NCI-H1930 (cell line): ENCODE data around the gene H2BK1.

Source experiments
- DNase-seq, 2 experiments: peaks; one replicate each; lab custom pipeline; 2025; lab: John Stamatoyannopoulos, UW

Gene H2BK1

GRCh38 chr7:151210087-151210854 lies at the start of gene H2BK1:
Gene H2BK1, minus strand, starts transcription at chr7:151210488. Its CDS starts 170 bp downstream, at chr7:151210318.
- DNase-seq, result no peak

DNA sequence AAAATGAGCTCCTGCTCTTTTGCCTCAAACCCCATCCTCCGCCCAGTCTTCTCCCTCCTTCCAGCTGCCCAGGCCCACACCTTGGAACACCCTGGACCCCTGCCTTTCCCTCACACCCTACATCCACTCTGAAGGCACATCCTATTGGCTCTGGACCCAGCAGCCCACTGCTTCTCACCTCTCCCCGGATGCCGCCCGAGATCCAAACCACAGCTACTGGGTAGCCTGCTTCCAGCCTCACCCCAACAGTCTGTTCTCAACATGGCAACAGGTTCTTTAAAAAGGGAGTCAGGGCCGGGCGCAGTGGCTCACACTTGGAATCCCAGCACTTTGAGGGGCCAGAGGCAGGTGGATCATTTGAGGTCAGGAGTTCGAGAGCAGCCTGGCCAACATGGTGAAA lies 47.7 kb upstream of the H2BK1 start:
- no peak for DNase-seq

GRCh38 chr7:151256410-151257045 lies 46.2 kb upstream of the H2BK1 start:
- DNase-seq, result no peak

DNA sequence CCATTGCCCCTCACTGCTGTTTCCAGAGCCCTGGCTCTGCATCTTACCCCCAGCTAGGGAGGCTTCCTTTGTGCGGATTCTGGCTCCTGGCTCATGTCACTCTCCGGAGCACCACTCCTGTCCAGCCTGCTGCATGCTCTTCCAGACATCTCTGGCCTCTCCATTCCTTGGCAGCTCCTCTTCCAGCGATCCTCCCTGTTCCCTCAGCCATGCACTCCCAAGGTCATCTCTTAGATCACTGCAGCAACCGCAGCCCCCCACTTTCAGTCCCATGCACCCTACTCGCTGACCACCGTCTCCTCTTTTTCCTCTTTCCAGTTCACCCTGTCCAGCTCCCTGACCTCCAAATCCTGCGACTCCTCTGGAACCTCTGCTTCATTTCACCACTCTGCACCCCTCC lies 45.1 kb upstream of the H2BK1 start:
- DNase-seq, result no peak

- DNase-seq, result no peak
Measured at GRCh38 chr7:151254851-151255250, 44.6 kb upstream of the H2BK1 start.

DNA sequence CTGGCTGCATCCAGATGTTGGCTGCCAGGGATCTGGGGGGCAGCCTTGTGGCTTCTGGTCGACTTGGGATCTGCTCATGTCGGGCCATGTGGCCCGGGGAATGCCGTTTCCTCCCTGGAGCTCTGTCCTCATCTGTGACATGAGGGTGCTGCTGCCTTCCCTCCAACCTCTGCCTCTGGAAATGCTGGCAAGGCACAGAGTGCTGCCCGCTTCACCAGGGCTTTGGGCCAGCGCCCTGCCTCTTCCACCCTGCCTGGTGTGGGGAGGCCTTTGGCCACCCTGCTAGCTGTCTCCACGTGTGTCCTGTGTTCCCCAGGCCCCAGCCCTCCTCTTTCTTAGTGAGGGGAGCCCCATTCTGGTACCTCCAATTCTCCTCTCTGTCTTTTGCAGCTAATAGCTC lies 44.0 kb upstream of the H2BK1 start:
- no peak for DNase-seq

- DNase-seq, result no peak
Measured at GRCh38 chr7:151252961-151253711, 42.8 kb upstream of the H2BK1 start.

- DNase-seq, result no peak
Measured at GRCh38 chr7:151252561-151252835, 42.2 kb upstream of the H2BK1 start.

DNA sequence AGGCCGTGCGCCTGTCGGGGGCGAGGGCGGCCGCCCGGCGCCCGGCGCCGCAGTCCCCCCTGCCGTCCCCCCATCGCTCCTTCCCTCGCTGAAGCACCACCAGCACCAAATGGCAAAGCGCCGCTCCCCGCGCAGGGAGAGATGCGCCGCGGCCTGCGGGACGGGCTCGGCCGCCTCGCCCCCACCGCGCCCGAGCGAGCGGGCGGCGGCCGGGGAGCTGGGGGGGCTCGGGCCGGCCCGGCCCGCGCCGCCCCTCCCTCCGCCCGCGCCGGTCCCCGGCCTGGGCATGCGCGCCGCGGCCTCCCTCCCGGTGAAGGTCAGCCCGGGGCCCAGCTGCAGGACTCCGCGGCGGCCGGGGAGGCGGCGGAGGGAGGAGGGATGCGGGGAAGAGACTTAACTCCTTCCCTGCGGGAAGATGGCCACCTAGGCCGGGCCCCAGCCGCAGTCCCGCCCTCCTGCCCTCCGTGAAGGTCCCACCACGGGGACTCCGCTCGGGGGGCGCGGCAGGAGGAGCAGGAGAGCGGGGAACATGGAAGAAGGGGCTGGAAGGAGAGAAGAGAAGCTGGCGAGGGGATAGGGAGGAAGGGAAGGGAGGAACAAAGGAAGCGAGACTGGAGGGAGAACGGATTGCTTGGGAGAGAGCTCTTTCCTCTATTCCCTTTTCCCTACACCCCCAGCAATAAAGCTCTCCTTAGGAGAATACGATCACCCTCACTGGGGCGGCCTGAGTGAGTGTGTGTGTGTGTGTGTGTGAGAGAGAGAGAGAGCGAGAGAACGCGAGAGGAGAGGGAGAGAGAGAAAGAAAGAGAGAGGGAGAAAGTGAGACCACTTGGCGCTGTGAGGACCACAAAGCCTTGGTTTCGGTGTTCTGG lies 41.6 kb upstream of the H2BK1 start:
- peak; percentile 49 to 55 for DNase-seq

DNA sequence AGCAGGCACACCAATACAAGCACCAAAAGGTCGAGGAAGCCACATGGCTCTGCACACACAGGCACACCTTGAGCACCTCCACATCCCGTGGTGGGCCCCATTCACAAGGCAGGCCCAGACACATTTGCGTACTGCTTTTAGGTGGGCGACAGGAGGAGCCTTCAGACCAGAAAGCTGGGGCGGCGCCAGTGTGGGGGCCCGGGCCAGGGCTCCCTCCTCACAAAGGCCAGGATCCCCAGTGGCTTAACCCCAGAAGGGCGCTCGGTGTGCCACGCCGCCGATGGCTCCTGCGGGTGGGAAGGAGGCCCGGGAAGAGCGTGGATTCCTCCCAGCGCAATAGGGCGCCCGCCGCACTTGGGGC lies 41.0 kb upstream of the H2BK1 start:
- no peak for DNase-seq

GRCh38 chr7:151250181-151251132 lies 40.2 kb upstream of the H2BK1 start:
- no peak for DNase-seq

- DNase-seq, result no peak
Measured at GRCh38 chr7:151249732-151250072, 39.4 kb upstream of the H2BK1 start.

DNA sequence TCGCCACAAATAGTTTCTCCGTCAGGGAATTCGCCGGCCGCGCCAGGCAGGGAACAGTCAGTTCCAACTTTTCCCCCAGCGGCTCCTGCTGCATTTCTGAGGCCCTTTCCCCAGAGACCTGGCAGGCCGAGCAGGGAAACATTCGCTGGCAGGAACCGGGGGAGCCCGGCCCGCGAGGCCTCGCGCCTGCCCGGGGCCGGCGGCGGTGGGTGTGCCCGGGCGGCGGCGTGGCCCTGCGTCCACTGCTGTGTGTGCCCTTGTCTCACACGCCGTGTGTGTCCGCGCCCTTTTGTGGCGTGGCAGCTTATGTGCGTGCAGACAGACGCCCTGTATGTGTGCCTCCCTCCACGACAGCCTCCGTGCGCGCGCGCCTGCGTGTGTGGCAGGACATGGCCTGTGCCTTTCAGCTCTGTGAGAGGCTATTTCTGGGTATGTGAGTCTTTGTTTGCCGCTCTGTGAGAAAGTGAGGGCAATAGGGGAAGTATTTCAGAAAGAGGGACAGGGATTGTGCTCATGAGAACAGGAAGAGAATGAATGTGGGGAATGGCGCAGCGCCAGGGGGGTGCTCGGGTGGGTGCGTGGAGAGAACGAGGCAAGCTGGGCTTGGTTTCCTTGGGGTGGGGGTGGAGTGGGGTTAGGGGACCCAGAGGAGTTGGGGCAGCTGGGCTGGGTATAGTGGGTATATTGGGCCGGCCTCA lies 38.9 kb upstream of the H2BK1 start:
- no peak for DNase-seq

DNA sequence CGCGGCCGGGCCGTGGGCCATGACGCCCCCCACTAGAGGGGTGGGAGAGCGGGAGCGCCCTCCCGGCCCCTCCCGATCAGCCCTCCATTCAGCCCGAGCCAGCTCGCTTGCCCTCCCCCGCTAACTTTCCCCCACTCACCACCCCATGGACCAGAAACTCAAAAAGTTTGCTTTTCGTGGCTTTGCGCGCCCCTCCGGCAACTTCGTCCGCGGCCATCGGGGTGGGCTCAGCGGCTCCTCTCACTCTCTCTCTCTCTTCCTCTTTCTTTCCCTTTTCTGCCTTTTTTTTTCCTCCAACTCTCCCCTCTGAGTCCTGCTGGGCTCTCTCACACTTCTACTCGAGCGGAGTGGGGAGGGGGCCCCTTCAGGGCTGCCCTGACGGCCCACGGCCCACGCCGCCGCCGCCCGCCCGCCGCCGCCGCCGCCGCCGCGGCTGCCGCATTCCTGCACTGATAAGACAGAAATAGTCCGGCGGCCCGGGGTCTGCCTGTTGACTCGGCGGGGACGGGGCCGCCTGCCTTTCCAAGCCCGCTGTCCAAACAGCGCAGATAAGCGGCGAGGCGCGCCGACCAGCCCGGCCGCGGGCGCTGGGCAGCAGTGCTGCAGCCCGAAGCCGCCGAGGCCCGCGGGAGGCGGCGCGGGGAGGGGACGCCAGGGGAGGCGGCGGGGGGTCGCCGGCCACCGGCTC lies 38.2 kb upstream of the H2BK1 start, which contains the start of gene SMARCD3:
Gene SMARCD3 (minus strand): TSS at position 349 of the 688 bp plus-strand sequence. CDS start 132 bp downstream, at position 217.
- peak in 1 of 2 experiments; percentile 46 for DNase-seq

DNA sequence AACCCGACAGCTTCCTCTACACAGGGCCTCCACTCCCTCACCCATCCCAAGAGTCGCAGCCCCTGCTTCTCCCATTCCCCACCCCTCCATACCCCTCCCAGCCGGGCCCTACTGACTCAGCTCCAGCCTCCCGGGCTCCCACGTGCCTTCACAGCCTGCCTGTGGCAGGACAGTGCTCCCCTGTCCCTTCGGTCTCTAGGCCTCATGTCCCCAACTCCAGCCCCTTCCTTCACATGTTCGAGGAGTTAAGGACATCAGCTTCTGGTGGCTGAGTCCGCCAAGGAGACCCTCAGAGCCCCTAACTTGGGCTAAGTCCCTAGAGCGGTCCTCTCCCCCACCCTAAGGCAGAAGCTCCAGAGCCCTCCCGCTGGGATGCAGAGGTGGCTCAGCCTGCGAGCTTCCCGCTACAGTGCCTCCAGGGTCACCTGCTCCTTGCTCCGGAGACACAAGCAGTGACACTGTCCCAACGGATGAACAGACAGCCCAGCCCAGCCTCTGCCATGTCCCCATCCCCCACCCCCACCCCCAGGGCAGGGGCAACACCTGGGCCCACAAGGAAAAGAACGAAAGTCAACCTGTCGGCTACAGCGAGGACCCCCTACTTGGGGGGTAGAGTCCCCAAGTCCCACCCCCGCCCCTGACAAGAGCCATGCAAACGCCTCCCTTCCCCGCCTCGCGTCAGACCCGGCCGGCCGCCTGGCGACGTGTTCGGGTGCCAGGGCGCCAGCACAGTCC lies 37.5 kb upstream of the H2BK1 start:
- no peak for DNase-seq

- DNase-seq, result no peak
Measured at GRCh38 chr7:151246851-151247580, 36.7 kb upstream of the H2BK1 start.

GRCh38 chr7:151246102-151246850 lies 36.0 kb upstream of the H2BK1 start:
- DNase-seq, result no peak
